Measurements from ENCODE around the gene TFAP2A.

Gene TFAP2A

GRCh38 chr6:10414756-10415616, at the start of gene TFAP2A:
TSS of gene TFAP2A (minus strand) at chr6:10415074. CDS start at chr6:10414991, 83 bp downstream.
- no peak for DNase-seq (ENCODE audit: extremely low read depth, low read depth)
- peak; percentile 69 for TF ChIP-seq CTCF (IDR thresholded peaks at IDR 0.05; ENCODE audit: low read depth, low read length)

GRCh38 chr6:10463491-10464481, 48.9 kb upstream of the TFAP2A start:
- TF ChIP-seq CTCF (IDR thresholded peaks at IDR 0.05; ENCODE audit: low read depth, low read length): no peak
- DNase-seq (ENCODE audit: extremely low read depth, low read depth): no peak

GRCh38 chr6:10463040-10463439, 48.2 kb upstream of the TFAP2A start:
- TF ChIP-seq CTCF (IDR thresholded peaks at IDR 0.05; ENCODE audit: low read depth, low read length): no peak
- DNase-seq (ENCODE audit: extremely low read depth, low read depth): no peak

GRCh38 chr6:10461850-10462249, 47.0 kb upstream of the TFAP2A start:
- no peak for TF ChIP-seq CTCF (IDR thresholded peaks at IDR 0.05; ENCODE audit: low read depth, low read length)
- DNase-seq (ENCODE audit: extremely low read depth, low read depth): no peak

- no peak for TF ChIP-seq CTCF (IDR thresholded peaks at IDR 0.05; ENCODE audit: low read depth, low read length)
- no peak for DNase-seq (ENCODE audit: extremely low read depth, low read depth)
Measured at GRCh38 chr6:10460096-10460495, 45.2 kb upstream of the TFAP2A start.

GRCh38 chr6:10458287-10458686, 43.4 kb upstream of the TFAP2A start:
- no peak for DNase-seq (ENCODE audit: extremely low read depth, low read depth)
- TF ChIP-seq CTCF (IDR thresholded peaks at IDR 0.05; ENCODE audit: low read depth, low read length): no peak

Data from AG09319 (cell line).